ENCODE measurements around the gene FOLR2. TPM values are rescaled to one million over a fixed set of nuclear protein-coding genes. Genes with fewer than 3 reads are reported as not detected.
"Not testable (repeated sequence)": the region's sequence is repeated elsewhere in the genome, so short reads cannot be mapped to it uniquely, and the experiment has no call there.

The FOLR2 gene
- total RNA-seq, 1 experiment from 2014 or later = not detected

DNA sequence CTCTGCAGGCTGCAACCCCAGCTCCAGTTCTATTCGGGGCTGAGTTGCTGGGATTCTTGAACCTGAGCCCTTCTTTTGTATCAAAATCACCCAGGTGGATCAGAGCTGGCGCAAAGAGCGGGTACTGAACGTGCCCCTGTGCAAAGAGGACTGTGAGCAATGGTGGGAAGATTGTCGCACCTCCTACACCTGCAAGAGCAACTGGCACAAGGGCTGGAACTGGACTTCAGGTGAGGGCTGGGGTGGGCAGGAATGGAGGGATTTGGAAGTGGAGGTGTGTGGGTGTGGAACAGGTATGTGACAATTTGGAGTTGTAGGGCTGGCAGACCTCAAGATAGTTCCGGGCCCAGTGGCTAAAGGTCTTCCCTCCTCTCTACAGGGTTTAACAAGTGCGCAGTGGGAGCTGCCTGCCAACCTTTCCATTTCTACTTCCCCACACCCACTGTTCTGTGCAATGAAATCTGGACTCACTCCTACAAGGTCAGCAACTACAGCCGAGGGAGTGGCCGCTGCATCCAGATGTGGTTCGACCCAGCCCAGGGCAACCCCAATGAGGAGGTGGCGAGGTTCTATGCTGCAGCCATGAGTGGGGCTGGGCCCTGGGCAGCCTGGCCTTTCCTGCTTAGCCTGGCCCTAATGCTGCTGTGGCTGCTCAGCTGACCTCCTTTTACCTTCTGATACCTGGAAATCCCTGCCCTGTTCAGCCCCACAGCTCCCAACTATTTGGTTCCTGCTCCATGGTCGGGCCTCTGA is 20.9 kb upstream of the FOLR2 start:
- Histone ChIP-seq H3K4me3 (no peak overlapping the region), H3K9me3 (no peaks in the 10 kb centered on the region), H3K36me3 (no peaks in the 10 kb centered on the region), H3K27me3 (no peaks in the 10 kb centered on the region)
- DNase-seq = no peak

- H3K27me3 ChIP-seq, DNase-seq, H3K36me3 ChIP-seq, H3K9me3 ChIP-seq, H3K4me3 ChIP-seq: not testable (repeated sequence)
Observed at GRCh38 chr11:72201445-72201844, 15.1 kb upstream of the FOLR2 start.

- no peaks in the 10 kb centered on the region for H3K36me3 ChIP-seq
- H3K4me3 ChIP-seq = no peak overlapping the region
- H3K9me3 ChIP-seq = no peaks in the 10 kb centered on the region
- DNase-seq = no peak
- no peaks in the 10 kb centered on the region for H3K27me3 ChIP-seq
Observed at GRCh38 chr11:72202571-72202970, 14.0 kb upstream of the FOLR2 start.

- H3K4me3 ChIP-seq = no peak overlapping the region
- no peak for DNase-seq
- H3K36me3 ChIP-seq = no peaks in the 10 kb centered on the region
- no peaks in the 10 kb centered on the region for H3K9me3 ChIP-seq
- no peaks in the 10 kb centered on the region for H3K27me3 ChIP-seq
Observed at GRCh38 chr11:72203163-72203562, 13.4 kb upstream of the FOLR2 start.

- Histone ChIP-seq H3K36me3 (no peaks in the 10 kb centered on the region), H3K4me3 (no peak overlapping the region), H3K9me3 (peaks cover 5% of the 10 kb centered on the region), H3K27me3 (no peaks in the 10 kb centered on the region)
- no peak for DNase-seq
Observed at GRCh38 chr11:72204886-72205285, 11.7 kb upstream of the FOLR2 start.

GRCh38 chr11:72206794-72207193 is 9.8 kb upstream of the FOLR2 start:
- not testable (repeated sequence) for H3K36me3 ChIP-seq, H3K4me3 ChIP-seq, H3K27me3 ChIP-seq, H3K9me3 ChIP-seq, DNase-seq

GRCh38 chr11:72208281-72208680 is 8.3 kb upstream of the FOLR2 start:
- no peaks in the 10 kb centered on the region for H3K36me3 ChIP-seq
- no peak overlapping the region for H3K4me3 ChIP-seq
- peaks cover 10% of the 10 kb centered on the region for H3K9me3 ChIP-seq
- peaks cover 2% of the 10 kb centered on the region; the same call in 1 of the 2 replicates for H3K27me3 ChIP-seq
- DNase-seq = no peak

DNA sequence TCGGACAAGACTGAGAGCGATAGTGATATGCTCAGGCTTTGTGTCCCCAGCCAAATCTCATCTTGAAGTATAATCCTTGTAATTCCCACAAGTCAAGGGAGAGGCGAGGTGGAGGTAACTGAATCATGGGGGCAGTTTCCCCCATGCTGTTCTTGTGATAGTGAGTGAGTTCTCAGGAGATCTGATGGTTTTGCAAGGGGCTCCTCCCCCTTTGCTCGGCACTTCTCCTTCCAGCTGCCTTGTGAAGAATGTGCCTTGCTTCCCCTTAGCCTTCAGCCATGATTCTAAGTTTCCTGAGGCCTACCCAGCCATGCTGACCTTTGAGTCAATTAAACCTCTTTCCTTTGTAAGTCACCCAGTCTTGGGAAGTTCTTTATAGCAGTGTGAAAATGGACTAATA is 7.5 kb upstream of the FOLR2 start:
- Histone ChIP-seq H3K27me3 (peaks cover 2% of the 10 kb centered on the region; the same call in 1 of the 2 replicates), H3K9me3 (peaks cover 13% of the 10 kb centered on the region), H3K4me3 (no peak overlapping the region), H3K36me3 (no peaks in the 10 kb centered on the region)
- DNase-seq = no peak

- H3K36me3 ChIP-seq = no peaks in the 10 kb centered on the region
- H3K4me3 ChIP-seq = no peak overlapping the region
- peaks cover 5% of the 10 kb centered on the region; the same call in 1 of the 2 replicates for H3K27me3 ChIP-seq
- peaks cover 4% of the 10 kb centered on the region; the same call in 1 of the 2 replicates for H3K9me3 ChIP-seq
- DNase-seq = no peak
Observed at GRCh38 chr11:72217841-72218240, 1.2 kb downstream of the FOLR2 start.

DNA sequence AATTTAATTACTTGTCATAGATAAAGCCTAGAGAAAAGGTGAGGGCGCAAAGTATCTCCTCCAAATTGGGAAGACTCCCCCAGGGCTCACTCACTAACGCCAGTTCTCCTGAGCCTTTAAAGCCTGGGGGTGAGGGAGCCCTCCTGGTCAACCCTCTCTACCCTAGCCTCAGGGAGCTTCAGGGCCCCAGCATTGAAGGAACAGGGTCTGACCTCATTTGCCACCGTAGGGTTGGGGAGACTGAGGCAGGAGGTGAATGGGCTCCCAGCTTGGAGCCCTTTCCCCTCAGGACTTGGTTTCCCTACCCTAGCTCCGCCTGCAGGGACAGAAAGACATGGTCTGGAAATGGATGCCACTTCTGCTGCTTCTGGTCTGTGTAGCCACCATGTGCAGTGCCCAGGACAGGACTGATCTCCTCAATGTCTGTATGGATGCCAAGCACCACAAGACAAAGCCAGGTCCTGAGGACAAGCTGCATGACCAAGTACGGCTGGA is 1.7 kb downstream of the FOLR2 start:
- no peaks in the 10 kb centered on the region for H3K36me3 ChIP-seq
- no peak overlapping the region for H3K4me3 ChIP-seq
- peaks cover 2% of the 10 kb centered on the region; the same call in 1 of the 2 replicates for H3K9me3 ChIP-seq
- H3K27me3 ChIP-seq = peaks cover 3% of the 10 kb centered on the region; the same call in 1 of the 2 replicates
- DNase-seq = no peak

GRCh38 chr11:72220696-72221363 is 4.2 kb downstream of the FOLR2 start:
- Histone ChIP-seq H3K9me3 (no peaks in the 10 kb centered on the region), H3K4me3 (no peak overlapping the region), H3K27me3 (no peaks in the 10 kb centered on the region), H3K36me3 (peaks cover 6% of the 10 kb centered on the region; the same call in 1 of the 2 replicates)
- DNase-seq = no peak

DNA sequence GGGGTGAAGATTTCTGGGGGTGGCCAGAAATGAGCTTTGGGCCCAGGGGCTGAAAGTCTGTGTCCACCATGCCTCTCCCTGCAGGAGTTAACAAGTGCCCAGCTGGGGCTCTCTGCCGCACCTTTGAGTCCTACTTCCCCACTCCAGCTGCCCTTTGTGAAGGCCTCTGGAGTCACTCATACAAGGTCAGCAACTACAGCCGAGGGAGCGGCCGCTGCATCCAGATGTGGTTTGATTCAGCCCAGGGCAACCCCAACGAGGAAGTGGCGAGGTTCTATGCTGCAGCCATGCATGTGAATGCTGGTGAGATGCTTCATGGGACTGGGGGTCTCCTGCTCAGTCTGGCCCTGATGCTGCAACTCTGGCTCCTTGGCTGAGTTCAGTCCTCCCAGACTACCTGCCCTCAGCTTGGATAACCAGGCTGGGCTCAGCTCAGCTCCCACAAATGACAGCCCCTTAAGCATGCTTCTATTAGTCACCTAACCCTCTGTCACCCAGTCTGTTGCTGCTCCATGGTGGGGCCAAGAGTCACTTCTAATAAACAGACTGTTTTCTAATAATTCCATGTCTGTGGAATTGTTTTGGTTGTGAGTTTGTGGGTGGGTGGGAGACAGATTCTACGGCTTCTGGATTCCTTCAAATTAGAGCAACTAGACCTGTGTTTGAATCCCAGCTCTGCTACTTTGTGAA is 4.9 kb downstream of the FOLR2 start:
- Histone ChIP-seq H3K4me3 (no peak overlapping the region), H3K36me3 (peaks cover 11% of the 10 kb centered on the region), H3K9me3 (no peaks in the 10 kb centered on the region), H3K27me3 (no peaks in the 10 kb centered on the region)
- DNase-seq = no peak

GRCh38 chr11:72222106-72222891 is 5.7 kb downstream of the FOLR2 start:
- no peaks in the 10 kb centered on the region for H3K9me3 ChIP-seq
- H3K36me3 ChIP-seq = peaks cover 19% of the 10 kb centered on the region
- DNase-seq = no peak
- no peaks in the 10 kb centered on the region for H3K27me3 ChIP-seq
- H3K4me3 ChIP-seq = peak overlapping the region; percentile 95

DNA sequence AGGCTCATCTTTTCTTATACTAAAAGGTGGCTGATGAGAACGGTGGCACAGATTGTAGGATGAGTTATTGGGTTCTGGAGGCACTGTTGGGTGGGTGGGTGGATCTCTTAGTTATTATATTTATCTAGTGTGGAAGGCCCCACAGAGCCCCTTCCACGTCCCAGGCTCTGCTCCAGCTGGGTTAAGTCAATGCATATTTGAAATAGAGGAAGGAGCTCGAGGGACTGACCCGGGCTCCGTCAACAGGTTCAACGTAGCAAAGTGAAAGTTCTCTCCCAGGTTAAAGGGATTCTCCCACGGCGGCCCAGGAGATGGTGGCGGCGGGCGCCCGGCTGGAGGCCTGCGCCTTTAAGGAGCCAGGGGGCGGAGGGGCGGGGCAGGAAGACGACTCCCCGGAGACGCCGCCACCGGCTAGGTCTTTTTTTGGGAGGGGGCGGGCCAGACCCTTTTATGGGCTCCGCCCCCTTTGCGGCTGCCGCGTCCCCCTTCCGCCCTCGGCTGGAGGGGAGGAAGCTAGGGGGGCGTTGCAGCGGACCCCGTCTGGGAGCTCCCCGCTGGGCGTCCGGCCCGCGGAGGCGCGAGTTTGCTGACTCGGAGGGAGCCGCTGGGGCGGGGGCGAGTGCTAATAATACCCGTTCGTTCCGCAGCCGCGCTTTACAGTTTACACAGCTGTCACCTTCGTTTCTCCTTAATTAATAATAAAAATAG is 6.5 kb downstream of the FOLR2 start:
- Histone ChIP-seq H3K36me3 (peaks cover 26% of the 10 kb centered on the region), H3K9me3 (no peaks in the 10 kb centered on the region), H3K27me3 (no peaks in the 10 kb centered on the region), H3K4me3 (peak overlapping the region; percentile 95)
- DNase-seq = peak; percentile 96

DNA sequence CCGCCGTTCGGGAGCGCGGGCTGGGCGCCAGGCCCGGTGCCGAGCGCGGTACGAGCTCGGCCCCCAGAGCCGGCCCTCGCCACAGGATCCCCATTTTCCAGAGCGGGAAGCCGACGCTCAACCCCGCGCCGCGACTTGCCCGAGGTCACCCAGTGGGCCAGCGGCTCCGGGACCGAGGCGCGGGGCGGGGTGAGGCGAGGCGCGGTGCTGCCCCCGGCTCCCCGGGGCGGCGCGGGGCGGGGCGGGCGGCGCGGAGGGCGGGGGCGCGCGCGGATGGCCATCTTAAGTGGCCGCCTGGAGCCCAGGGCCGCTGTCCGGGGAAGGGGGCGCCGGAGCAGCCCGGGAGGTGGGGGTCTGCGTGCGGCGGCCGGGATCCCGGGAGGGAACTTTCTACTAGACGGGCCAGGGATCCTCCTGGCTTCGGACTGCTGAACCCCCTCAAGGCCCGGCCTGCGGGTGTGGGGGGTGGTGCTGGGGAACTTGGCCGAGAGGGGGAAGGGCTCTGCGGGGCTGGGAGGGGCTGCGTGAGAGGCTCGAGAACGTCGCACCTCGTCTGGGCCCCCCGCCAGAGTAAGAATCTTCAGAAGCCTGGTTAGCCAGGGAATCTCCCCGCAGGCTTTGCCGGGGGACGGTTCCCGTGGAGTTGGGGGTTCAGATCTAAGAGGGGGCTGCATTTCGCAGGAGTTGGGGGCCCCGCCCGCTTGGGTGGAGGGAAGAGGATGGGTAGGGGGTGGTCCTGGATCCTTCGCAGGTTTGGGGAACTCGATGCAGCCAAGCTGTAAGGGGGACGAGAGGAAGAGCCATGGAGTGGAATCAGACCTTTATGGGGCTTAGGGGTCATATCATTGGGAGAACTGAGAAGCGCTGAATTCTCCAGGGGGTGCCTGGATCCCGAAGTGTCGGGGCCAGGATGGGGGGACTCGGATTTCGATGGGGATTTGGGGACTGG is 7.3 kb downstream of the FOLR2 start:
- peak; percentile 84 for DNase-seq
- Histone ChIP-seq H3K9me3 (no peaks in the 10 kb centered on the region), H3K27me3 (no peaks in the 10 kb centered on the region), H3K4me3 (peak overlapping the region; percentile 95), H3K36me3 (peaks cover 34% of the 10 kb centered on the region)

Measured in MG63 (cell line).